NT2/D1 (cell line): ENCODE results near the gene STRN3.
"Not testable (repeated sequence)": the region's sequence is repeated elsewhere in the genome, so short reads cannot be mapped to it uniquely, and the experiment has no call there.

ENCODE experiments used
- DNase-seq: peaks from one replicate; pipeline ENCODE4 v3.0.0-alpha.2; 2011; ENCODE audit warnings: low read depth, low spot score
- H3K27me3 ChIP-seq: 2 replicates; pipeline ENCODE4 v1.6.0; 2011; ENCODE audit warnings: mild to moderate bottlenecking; ENCODE audit not compliant: insufficient read length, insufficient read depth
- H3K36me3 ChIP-seq: 2 replicates; pipeline ENCODE4 v1.6.1; 2011; ENCODE audit warnings: mild to moderate bottlenecking, low read length, mixed read lengths; ENCODE audit not compliant: insufficient read depth, insufficient read length
- H3K4me1 ChIP-seq: 2 replicates; pipeline ENCODE4 v1.5.1; 2011; ENCODE audit not compliant: insufficient read depth, insufficient read length
- H3K4me3 ChIP-seq: 2 replicates; pipeline ENCODE4 v1.5.1; 2011; ENCODE audit warnings: low read depth; ENCODE audit not compliant: insufficient read length
- H3K9ac ChIP-seq: 2 replicates; pipeline ENCODE4 v1.6.0; 2011; ENCODE audit warnings: low read depth; ENCODE audit not compliant: insufficient read length
- H3K9me3 ChIP-seq: 2 replicates; pipeline ENCODE4 v1.5.1; 2011; ENCODE audit warnings: mild to moderate bottlenecking, low read length; ENCODE audit not compliant: insufficient read depth
- SUZ12 ChIP-seq: IDR thresholded peaks from 2 replicates; pipeline ENCODE4 v1.6.1; 2011; ENCODE audit not compliant: insufficient read length, insufficient read depth; ENCODE audit errors: extremely low read depth
- YY1 ChIP-seq: IDR thresholded peaks from 2 replicates; pipeline ENCODE4 v1.6.1; 2011; ENCODE audit not compliant: insufficient read length, insufficient read depth
- ZNF274 ChIP-seq: IDR thresholded peaks from 2 replicates; pipeline ENCODE4 v1.6.1; 2011; ENCODE audit warnings: mild to moderate bottlenecking, low read depth, low read length

Gene STRN3

GRCh38 chr14:31026077-31026449 is at the start of gene STRN3:
Gene STRN3, minus strand, starts transcription at chr14:31026379. Its CDS starts 194 bp downstream, at chr14:31026185.
- no peak for DNase-seq
- Histone ChIP-seq H3K27me3 (no peaks in the 10 kb centered on the region), H3K4me1 (no peaks in the 10 kb centered on the region), H3K9ac (peak within 1 kb of the TSS; percentile 95), H3K36me3 (peaks cover 12% of the 10 kb centered on the region), H3K9me3 (no peaks in the 10 kb centered on the region), H3K4me3 (peak within 1 kb of the TSS; percentile 85)
- TF ChIP-seq SUZ12 (no peak), YY1 (peak; percentile 57), ZNF274 (no peak)

- TF ChIP-seq YY1 (no peak), ZNF274 (no peak), SUZ12 (no peak)
- Histone ChIP-seq H3K36me3 (no peaks in the 10 kb centered on the region), H3K9ac (no peak overlapping the region), H3K4me3 (no peak overlapping the region), H3K27me3 (no peaks in the 10 kb centered on the region), H3K9me3 (no peaks in the 10 kb centered on the region), H3K4me1 (no peaks in the 10 kb centered on the region)
- DNase-seq, result no peak
Observed at GRCh38 chr14:31075144-31075543, 49.0 kb upstream of the STRN3 start.

- Histone ChIP-seq H3K36me3 (no peaks in the 10 kb centered on the region), H3K9ac (no peak overlapping the region), H3K27me3 (no peaks in the 10 kb centered on the region), H3K9me3 (no peaks in the 10 kb centered on the region), H3K4me1 (no peaks in the 10 kb centered on the region), H3K4me3 (no peak overlapping the region)
- TF ChIP-seq SUZ12 (no peak), ZNF274 (no peak), YY1 (no peak)
- no peak for DNase-seq
Observed at GRCh38 chr14:31071151-31071550, 45.0 kb upstream of the STRN3 start.

GRCh38 chr14:31070431-31070830 is 44.3 kb upstream of the STRN3 start:
- no peak overlapping the region for H3K9ac ChIP-seq
- no peaks in the 10 kb centered on the region for H3K36me3 ChIP-seq
- H3K27me3 ChIP-seq, result no peaks in the 10 kb centered on the region
- no peak for DNase-seq
- TF ChIP-seq YY1 (no peak), SUZ12 (no peak)
- H3K4me1 ChIP-seq, result no peaks in the 10 kb centered on the region
- H3K4me3 ChIP-seq, result no peak overlapping the region
- H3K9me3 ChIP-seq, result no peaks in the 10 kb centered on the region

GRCh38 chr14:31069343-31069742 is 43.2 kb upstream of the STRN3 start:
- TF ChIP-seq SUZ12, result no peak
- no peak for TF ChIP-seq ZNF274
- no peak for TF ChIP-seq YY1
- DNase-seq, result no peak
- Histone ChIP-seq H3K36me3 (no peaks in the 10 kb centered on the region), H3K9me3 (no peaks in the 10 kb centered on the region), H3K27me3 (no peaks in the 10 kb centered on the region), H3K9ac (no peak overlapping the region), H3K4me1 (no peaks in the 10 kb centered on the region), H3K4me3 (no peak overlapping the region)

- no peak for DNase-seq
- TF ChIP-seq ZNF274, result no peak
- TF ChIP-seq YY1, result no peak
- no peak for TF ChIP-seq SUZ12
- Histone ChIP-seq H3K9ac (no peak overlapping the region), H3K9me3 (no peaks in the 10 kb centered on the region), H3K36me3 (no peaks in the 10 kb centered on the region), H3K4me3 (no peak overlapping the region), H3K27me3 (no peaks in the 10 kb centered on the region), H3K4me1 (no peaks in the 10 kb centered on the region)
Observed at GRCh38 chr14:31068235-31068634, 42.1 kb upstream of the STRN3 start.

- not testable (repeated sequence) for DNase-seq, H3K4me3 ChIP-seq
Observed at GRCh38 chr14:31062908-31063307, 36.7 kb upstream of the STRN3 start.

More at GRCh38 chr14:31062908-31063307, 36.7 kb upstream of the STRN3 start:
- H3K9ac ChIP-seq, H3K9me3 ChIP-seq, H3K27me3 ChIP-seq, H3K36me3 ChIP-seq, H3K4me1 ChIP-seq: not testable (repeated sequence)
